K562 (cell line): ENCODE measurements around the gene OR5AU1. TPM values are rescaled to one million over a fixed set of nuclear protein-coding genes. Genes with fewer than 3 reads are reported as not detected.

Experiments used
- ATAC-seq: fragments of 200-7000 bp; cut with Tn5 transposase; 3 replicates; pipeline ENCODE4 v1.9.1; 2020; ENCODE audit warnings: moderate library complexity
- BruUV-seq: library from RNA; stranded (reverse); fragments of 400-500 nt; replicated peaks from 2 replicates; lab custom pipeline; 2021; lab: Mats Ljungman, UMichigan
- CTCF ChIA-PET: fragments of 300-600 bp; formaldehyde crosslinking; extraction: SDS; loops from one replicate; lab custom pipeline; 2021; ENCODE audit warnings: low intra/inter-chr PET ratio; lab: Yijun Ruan, JAX
- POLR2A ChIA-PET: fragments of 300-600, 350-650 bp; sonication (Branson Sonifier 250); formaldehyde crosslinking; extraction: SDS; loops from one replicate; lab custom pipeline; 2021; ENCODE audit warnings: antibody characterized with exemption, inconsistent platforms; lab: Yijun Ruan, JAX
- DNase-seq, 4 experiments: peaks; one replicate each; pipeline versions ENCODE4 v3.0.0 to v3.0.0-alpha.2; 2011 to 2018; ENCODE audit warnings: low spot score in 3 of 4, mixed read lengths in 3 of 4; ENCODE audit errors: extremely low read depth in 1 of 4
- FAIRE-seq: peaks from 2 replicates; lab custom pipeline; 2011; peaks lifted over from hg19 to GRCh38; lab: Jason Lieb, UNC
- H2AFZ ChIP-seq: 2 replicates; pipeline ENCODE4 v1.6.0; 2011; ENCODE audit warnings: low read depth, low read length, control low read depth, inconsistent platforms
- H3K27ac ChIP-seq: fragments of 200-600 bp; 3 replicates; pipeline ENCODE4 v1.8.0; 2011; ENCODE audit warnings: low read depth, mild to moderate bottlenecking, control low read depth, inconsistent platforms, low read length, moderate library complexity, mixed read lengths; ENCODE audit errors: extremely low read depth
- H3K27me3 ChIP-seq, 2 experiments: fragments of 300-600 bp in 1 of 2; 2 replicates in 1 of 2; 3 replicates in 1 of 2; pipeline versions ENCODE4 v1.6.0 to v1.8.0; 2011; ENCODE audit warnings: inconsistent platforms in 2 of 2, low read length in 2 of 2, mild to moderate bottlenecking in 1 of 2, mixed read lengths in 1 of 2, moderate library complexity in 1 of 2; ENCODE audit not compliant: control insufficient read depth in 2 of 2, insufficient read depth in 2 of 2
- H3K36me3 ChIP-seq: fragments of 300-600 bp; 3 replicates; pipeline ENCODE4 v1.8.0; 2011; ENCODE audit warnings: mild to moderate bottlenecking, low read length, inconsistent platforms; ENCODE audit not compliant: control insufficient read depth, insufficient read depth
- H3K4me1 ChIP-seq, 2 experiments: fragments of 200-600 bp in 1 of 2; replicated peaks in 1 of 2; 2 replicates in 1 of 2; 3 replicates in 1 of 2; pipeline versions ENCODE4 v1.5.1 to v1.8.0; 2011; ENCODE audit warnings: inconsistent platforms in 2 of 2, low read length in 2 of 2, mild to moderate bottlenecking in 1 of 2, mixed read lengths in 1 of 2, moderate library complexity in 1 of 2; ENCODE audit not compliant: control insufficient read depth in 2 of 2, insufficient read depth in 2 of 2
- H3K4me2 ChIP-seq: 2 replicates; pipeline ENCODE4 v1.6.1; 2011; ENCODE audit warnings: low read length, control low read depth, inconsistent platforms, mixed read lengths; ENCODE audit not compliant: insufficient read depth
- H3K4me3 ChIP-seq: fragments of 200-600 bp; sonication (generic), shearing (Covaris generic); 2 replicates; pipeline ENCODE4 v1.5.1; 2016; ENCODE audit warnings: control low read depth, inconsistent platforms
- H3K79me2 ChIP-seq: fragments of 200-600 bp; 3 replicates; pipeline ENCODE4 v1.8.0; 2011; ENCODE audit warnings: low read length, inconsistent platforms; ENCODE audit not compliant: control insufficient read depth, insufficient read depth
- H3K9ac ChIP-seq, 2 experiments: 2 replicates each; pipeline versions ENCODE4 v1.6.0 to v1.6.1; 2011; ENCODE audit warnings: low read depth in 2 of 2, low read length in 2 of 2, control low read depth in 1 of 2, inconsistent platforms in 1 of 2, mild to moderate bottlenecking in 1 of 2, mixed read lengths in 1 of 2; ENCODE audit not compliant: insufficient read depth in 1 of 2
- H3K9me1 ChIP-seq: one replicate; pipeline ENCODE4 v1.6.0; 2011; ENCODE audit warnings: inconsistent platforms, mild to moderate bottlenecking, low read length, moderate library complexity; ENCODE audit not compliant: control insufficient read depth, insufficient read depth
- H3K9me3 ChIP-seq: replicated peaks from 2 replicates; pipeline ENCODE4 v1.5.1; 2011; ENCODE audit warnings: low read depth, low read length, inconsistent platforms; ENCODE audit not compliant: control insufficient read depth, insufficient read depth
- H4K20me1 ChIP-seq: replicated peaks from 2 replicates; pipeline ENCODE4 v1.6.1; 2011; ENCODE audit warnings: low read length, inconsistent platforms, mixed read lengths; ENCODE audit not compliant: control insufficient read depth, insufficient read depth
- ATF2 ChIP-seq: sonication (generic); formaldehyde crosslinking; IDR thresholded peaks from 2 replicates; pipeline ENCODE4 v1.8.1; 2022; ENCODE audit warnings: missing genetic modification reagents
- BDP1 ChIP-seq: IDR thresholded peaks from 3 replicates; pipeline ENCODE4 v1.6.1; 2011; ENCODE audit not compliant: insufficient read length, insufficient read depth
- IFI16 ChIP-seq: fragments of 250-450 bp; sonication (Bioruptor Pico); IDR thresholded peaks from 2 replicates; pipeline ENCODE4 v2.1.2; 2022; ENCODE audit warnings: mild to moderate bottlenecking, inconsistent platforms
- LEF1 ChIP-seq: fragments of 450-650 bp; IDR thresholded peaks from 2 replicates; pipeline ENCODE4 v1.6.1; 2016; ENCODE audit warnings: mild to moderate bottlenecking
- PATZ1 ChIP-seq: fragments of 250-450 bp; sonication (Bioruptor Pico); IDR thresholded peaks from 2 replicates; pipeline ENCODE4 v1.5.0; 2020; ENCODE audit warnings: mild to moderate bottlenecking, borderline replicate concordance
- RHOXF2B ChIP-seq: fragments of 250-450 bp; sonication (Bioruptor Pico); conservative IDR thresholded peaks from 2 replicates; pipeline ENCODE4 v1.5.1; 2021
- SAFB2 ChIP-seq: fragments of 200-400 bp; formaldehyde crosslinking; IDR thresholded peaks from 2 replicates; pipeline ENCODE4 v1.6.1; 2018; ENCODE audit warnings: borderline replicate concordance, low read length, low read depth, moderate library complexity; ENCODE audit not compliant: severe bottlenecking
- SMARCB1 ChIP-seq: IDR thresholded peaks from 2 replicates; pipeline ENCODE4 v1.6.1; 2011; ENCODE audit warnings: improper control_type of control experiment, low read depth; ENCODE audit not compliant: insufficient read length
- ZBED1 ChIP-seq: IDR thresholded peaks from 2 replicates; pipeline ENCODE4 v1.6.1; 2014
- ZBTB5 ChIP-seq: fragments of 450-650 bp; IDR thresholded peaks from 2 replicates; pipeline ENCODE4 v1.6.1; 2017; ENCODE audit warnings: antibody characterized with exemption
- WGBS: fragments of 100-300 bp; shearing (Covaris generic); methylation state at CpG from one replicate; pipeline ENCODE4 v1.1.6; 2016; ENCODE audit warnings: low coverage, mixed read lengths; ENCODE audit not compliant: insufficient coverage; ENCODE audit errors: missing lambda C conversion rate; 5-methylcytosine and 5-hydroxymethylcytosine counted together
- in situ Hi-C: fragments of 300-500 bp; cut with MboI; formaldehyde crosslinking; loops from 4 replicates; pipeline ENCODE4 v1.15.0; 2018; ENCODE audit warnings: inconsistent platforms, mixed read lengths
- intact Hi-C: fragments of 100-400 bp; cut with micrococcal nuclease; formaldehyde crosslinking; loops from 2 replicates; pipeline ENCODE4 v1.14.2; 2022
- polyA plus RNA-seq, 8 experiments: library from polyadenylated mRNA; depleted of rRNA in 4 of 8; stranded (reverse) in 5 of 8; unstranded in 3 of 8; fragments of >200 nt; fragmentation: Nextera tagmentation in 2 of 8; fragmentation: Illumina TruSeq in 1 of 8; extraction: Ambion mirVana in 2 of 8; extraction: Trizol in 1 of 8; gene quantifications; 2 replicates each; pipeline versions ENCODE4 v1.2.1 to v1.2.3, GENCODE V29; 2011 to 2014; ENCODE audit warnings: inconsistent platforms in 1 of 8, missing spikeins in 1 of 8
- total RNA-seq, 7 experiments: library from RNA; depleted of rRNA in 6 of 7; stranded (reverse); fragments of >200 nt in 6 of 7; fragmentation: Illumina TruSeq in 2 of 7; extraction: Trizol in 2 of 7; gene quantifications; 2 replicates each; pipeline versions ENCODE4 v1.2.1 to v1.2.3, GENCODE V29; 2011 to 2021; ENCODE audit warnings: low replicate concordance in 1 of 7

Gene OR5AU1
- total and polyA plus RNA-seq, 9 of the 15 experiments (the other 6 are each of a cell fraction or from before 2014, with no cell fraction given) = not detected

- Histone ChIP-seq H3K9me3 (no peaks in the 10 kb centered on the region), H3K9me1 (no peaks in the 10 kb centered on the region), H4K20me1 (no peaks in the 10 kb centered on the region), H3K36me3 (no peaks in the 10 kb centered on the region), H2AFZ (no peak overlapping the region), H3K4me1 (peaks cover 0 to 3% of the 10 kb centered on the region in 2 experiments; a peak in 1 of 5 replicates), H3K27me3 (no peaks in the 10 kb centered on the region), H3K4me3 (no peak overlapping the region), H3K79me2 (no peaks in the 10 kb centered on the region), H3K9ac (no peak overlapping the region), H3K4me2 (no peak overlapping the region), H3K27ac (no peak overlapping the region)
- ChIA-PET POLR2A (no interaction called here), CTCF (no interaction called here)
- FAIRE-seq = no peak
- BruUV-seq = no TSS peak
- no peak for ATAC-seq
- in situ Hi-C loops = no loop called here
- DNase-seq = no peak
- WGBS = 6% methylated on average over 2 of the region's 2 CpGs
- intact Hi-C loops = no loop called here
- no peak for TF ChIP-seq SAFB2
- TF ChIP-seq LEF1 = no peak
- no peak for TF ChIP-seq ATF2 (CRISPR knock-in tag)
- TF ChIP-seq ZBED1 = no peak
- TF ChIP-seq IFI16 (CRISPR knock-in tag) = no peak
- TF ChIP-seq RHOXF2B (CRISPR knock-in tag) = no peak
- no peak for TF ChIP-seq BDP1
- no peak for TF ChIP-seq PATZ1
- TF ChIP-seq SMARCB1 = no peak
- no peak for TF ChIP-seq ZBTB5
Observed at GRCh38 chr14:21182166-21182565, 26.3 kb upstream of the OR5AU1 start.
